ENCODE measurements around the gene MTCL1. TPM values are rescaled to one million over a fixed set of nuclear protein-coding genes. Genes with fewer than 3 reads are reported as not detected.

MTCL1 gene
- total RNA-seq, 1 experiment from 2014 or later: 50.1 TPM

DNA sequence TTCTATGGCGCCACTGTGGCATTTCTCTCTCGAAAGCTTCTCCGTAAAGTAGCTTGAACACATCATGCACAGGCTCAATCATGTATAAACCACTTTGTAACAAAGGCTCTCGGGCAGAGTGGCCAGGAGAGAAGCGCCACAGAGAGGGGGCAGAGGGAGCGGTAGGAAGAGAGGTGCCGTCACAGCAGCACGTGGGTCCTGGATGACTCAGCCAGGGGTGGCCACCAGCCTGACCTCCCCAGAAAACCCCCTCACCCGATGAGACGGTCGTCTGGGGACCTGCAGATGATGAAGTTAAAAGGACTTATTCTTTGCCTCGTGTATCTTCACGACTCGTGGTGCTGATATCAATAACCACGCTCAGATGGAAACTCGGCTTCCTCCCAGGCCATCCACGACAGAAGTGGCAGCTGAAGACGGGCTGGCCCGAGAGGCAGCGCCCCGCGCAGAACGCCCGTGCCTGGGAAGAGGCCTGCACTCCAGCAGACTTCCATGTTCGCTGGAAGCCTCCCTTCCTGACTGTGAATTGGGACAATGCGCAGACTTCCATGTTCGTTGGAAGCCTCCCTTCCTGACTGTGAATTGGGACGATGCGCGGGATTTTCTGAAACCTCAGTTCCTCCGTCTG, 46.4 kb upstream of the MTCL1 start:
- in situ Hi-C loops (cut with HindIII; ENCODE audit: low pct_unique_long_range_greater_than_20kb, low sequenced_read_pairs): no loop called here
- ATAC-seq (no peak), DNase-seq (ENCODE audit: low read depth, low spot score) (no peak)
- intact Hi-C loops (cut with micrococcal nuclease; ENCODE audit: unreplicated experiment): no loop called here
- Histone ChIP-seq H3K4me1 (ENCODE audit: control insufficient read depth, insufficient read depth, low read length) (peaks cover 3% of the 10 kb centered on the region; the same call in 1 of the 2 replicates), H3K27ac (ENCODE audit: low read length) (no peak overlapping the region), H3K9me3 (ENCODE audit: control insufficient read depth, insufficient read depth, low read depth, low read length) (no peaks in the 10 kb centered on the region), H3K36me3 (ENCODE audit: control insufficient read depth, insufficient read depth, low read length) (no peaks in the 10 kb centered on the region), H3K4me3 (ENCODE audit: low read depth in 2 of 2, low read length in 2 of 2) (no peak overlapping the region), H3K27me3 (ENCODE audit: control insufficient read depth, insufficient read depth, low read length) (no peaks in the 10 kb centered on the region)
- no peak for TF ChIP-seq SIN3A (IDR thresholded peaks at IDR 0.05; ENCODE audit: borderline replicate concordance, insufficient read depth, low read depth, low read length)
- no peak for TF ChIP-seq TCF7L2 (IDR thresholded peaks at IDR 0.05; ENCODE audit: low read depth, low read length)
- TF ChIP-seq POLR2AphosphoS5 (IDR thresholded peaks at IDR 0.05; ENCODE audit: low read depth, low read length): no peak
- TF ChIP-seq, protein P1, sequence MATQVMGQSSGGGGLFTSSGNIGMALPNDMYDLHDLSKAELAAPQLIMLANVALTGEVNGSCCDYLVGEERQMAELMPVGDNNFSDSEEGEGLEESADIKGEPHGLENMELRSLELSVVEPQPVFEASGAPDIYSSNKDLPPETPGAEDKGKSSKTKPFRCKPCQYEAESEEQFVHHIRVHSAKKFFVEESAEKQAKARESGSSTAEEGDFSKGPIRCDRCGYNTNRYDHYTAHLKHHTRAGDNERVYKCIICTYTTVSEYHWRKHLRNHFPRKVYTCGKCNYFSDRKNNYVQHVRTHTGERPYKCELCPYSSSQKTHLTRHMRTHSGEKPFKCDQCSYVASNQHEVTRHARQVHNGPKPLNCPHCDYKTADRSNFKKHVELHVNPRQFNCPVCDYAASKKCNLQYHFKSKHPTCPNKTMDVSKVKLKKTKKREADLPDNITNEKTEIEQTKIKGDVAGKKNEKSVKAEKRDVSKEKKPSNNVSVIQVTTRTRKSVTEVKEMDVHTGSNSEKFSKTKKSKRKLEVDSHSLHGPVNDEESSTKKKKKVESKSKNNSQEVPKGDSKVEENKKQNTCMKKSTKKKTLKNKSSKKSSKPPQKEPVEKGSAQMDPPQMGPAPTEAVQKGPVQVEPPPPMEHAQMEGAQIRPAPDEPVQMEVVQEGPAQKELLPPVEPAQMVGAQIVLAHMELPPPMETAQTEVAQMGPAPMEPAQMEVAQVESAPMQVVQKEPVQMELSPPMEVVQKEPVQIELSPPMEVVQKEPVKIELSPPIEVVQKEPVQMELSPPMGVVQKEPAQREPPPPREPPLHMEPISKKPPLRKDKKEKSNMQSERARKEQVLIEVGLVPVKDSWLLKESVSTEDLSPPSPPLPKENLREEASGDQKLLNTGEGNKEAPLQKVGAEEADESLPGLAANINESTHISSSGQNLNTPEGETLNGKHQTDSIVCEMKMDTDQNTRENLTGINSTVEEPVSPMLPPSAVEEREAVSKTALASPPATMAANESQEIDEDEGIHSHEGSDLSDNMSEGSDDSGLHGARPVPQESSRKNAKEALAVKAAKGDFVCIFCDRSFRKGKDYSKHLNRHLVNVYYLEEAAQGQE (IDR thresholded peaks at IDR 0.05; ENCODE audit: insufficient read depth in 1 of 2, low read depth in 2 of 2, low read length in 1 of 2): no peak
- TF ChIP-seq, protein P2, sequence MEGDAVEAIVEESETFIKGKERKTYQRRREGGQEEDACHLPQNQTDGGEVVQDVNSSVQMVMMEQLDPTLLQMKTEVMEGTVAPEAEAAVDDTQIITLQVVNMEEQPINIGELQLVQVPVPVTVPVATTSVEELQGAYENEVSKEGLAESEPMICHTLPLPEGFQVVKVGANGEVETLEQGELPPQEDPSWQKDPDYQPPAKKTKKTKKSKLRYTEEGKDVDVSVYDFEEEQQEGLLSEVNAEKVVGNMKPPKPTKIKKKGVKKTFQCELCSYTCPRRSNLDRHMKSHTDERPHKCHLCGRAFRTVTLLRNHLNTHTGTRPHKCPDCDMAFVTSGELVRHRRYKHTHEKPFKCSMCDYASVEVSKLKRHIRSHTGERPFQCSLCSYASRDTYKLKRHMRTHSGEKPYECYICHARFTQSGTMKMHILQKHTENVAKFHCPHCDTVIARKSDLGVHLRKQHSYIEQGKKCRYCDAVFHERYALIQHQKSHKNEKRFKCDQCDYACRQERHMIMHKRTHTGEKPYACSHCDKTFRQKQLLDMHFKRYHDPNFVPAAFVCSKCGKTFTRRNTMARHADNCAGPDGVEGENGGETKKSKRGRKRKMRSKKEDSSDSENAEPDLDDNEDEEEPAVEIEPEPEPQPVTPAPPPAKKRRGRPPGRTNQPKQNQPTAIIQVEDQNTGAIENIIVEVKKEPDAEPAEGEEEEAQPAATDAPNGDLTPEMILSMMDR (IDR thresholded peaks at IDR 0.05): no peak
- CTCF ChIA-PET: interaction anchor here (0.6 to 0.7 kb wide), 2 partner anchors 9 to 261 kb away, joined by 5 to 8 read pairs; no protein-coding TSS in a partner anchor
- no TSS peak for BruUV-seq (replicated peaks)
- POLR2A ChIA-PET: no interaction called here

DNA sequence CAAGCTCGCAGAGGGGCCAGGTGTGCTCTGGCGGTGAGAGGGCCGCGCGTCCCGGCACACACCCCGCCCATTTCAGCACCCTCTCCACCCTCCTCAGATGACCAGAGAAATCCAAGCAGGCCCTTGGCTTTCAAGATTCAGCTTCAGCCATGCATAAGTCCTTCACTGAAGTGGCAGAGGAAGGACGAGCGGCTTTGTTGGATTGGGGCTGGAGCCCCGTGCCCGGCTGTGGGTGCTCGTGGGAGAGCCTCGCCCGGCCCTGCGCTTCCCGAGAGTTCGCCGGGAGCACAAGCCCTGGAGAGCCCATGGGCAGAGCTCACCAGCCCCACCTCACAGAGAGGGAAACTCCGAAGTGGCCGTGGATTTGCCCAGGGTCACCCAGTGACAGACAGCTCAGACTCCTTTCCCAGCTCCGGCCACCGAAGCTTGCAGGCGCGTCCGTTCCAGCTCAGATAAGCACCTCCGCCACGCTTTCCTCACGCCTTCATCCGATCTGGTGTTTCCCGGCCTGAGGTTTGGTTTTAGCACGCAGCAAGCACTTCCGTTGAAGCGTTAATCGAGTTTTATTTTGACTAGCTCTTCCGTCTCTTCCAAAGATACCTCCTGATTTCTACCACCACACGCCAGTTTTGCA, 45.6 kb upstream of the MTCL1 start:
- ATAC-seq (no peak), DNase-seq (ENCODE audit: low read depth, low spot score) (no peak)
- POLR2A ChIA-PET: no interaction called here
- H3K9me3 ChIP-seq (ENCODE audit: control insufficient read depth, insufficient read depth, low read depth, low read length): no peaks in the 10 kb centered on the region; the same call in 1 of the 2 replicates
- no peak overlapping the region for H3K4me3 ChIP-seq (ENCODE audit: low read depth in 2 of 2, low read length in 2 of 2)
- intact Hi-C loops (cut with micrococcal nuclease; ENCODE audit: unreplicated experiment): no loop called here
- CTCF ChIA-PET: no interaction called here
- in situ Hi-C loops (cut with HindIII; ENCODE audit: low pct_unique_long_range_greater_than_20kb, low sequenced_read_pairs): no loop called here
- H3K4me1 ChIP-seq (ENCODE audit: control insufficient read depth, insufficient read depth, low read length): peaks cover 3% of the 10 kb centered on the region; the same call in 1 of the 2 replicates
- no peaks in the 10 kb centered on the region for H3K36me3 ChIP-seq (ENCODE audit: control insufficient read depth, insufficient read depth, low read length)
- TF ChIP-seq POLR2AphosphoS5 (IDR thresholded peaks at IDR 0.05; ENCODE audit: low read depth, low read length): no peak
- TF ChIP-seq SIN3A (IDR thresholded peaks at IDR 0.05; ENCODE audit: borderline replicate concordance, insufficient read depth, low read depth, low read length): no peak
- TF ChIP-seq, protein P1 (IDR thresholded peaks at IDR 0.05; ENCODE audit: insufficient read depth in 1 of 2, low read depth in 2 of 2, low read length in 1 of 2): no peak
- no peak for TF ChIP-seq TCF7L2 (IDR thresholded peaks at IDR 0.05; ENCODE audit: low read depth, low read length)
- TF ChIP-seq, protein P2 (IDR thresholded peaks at IDR 0.05): no peak
- H3K27ac ChIP-seq (ENCODE audit: low read length): no peak overlapping the region
- no TSS peak for BruUV-seq (replicated peaks)
- H3K27me3 ChIP-seq (ENCODE audit: control insufficient read depth, insufficient read depth, low read length): no peaks in the 10 kb centered on the region
